Colonic mucosa (tissue), 4 donors: ENCODE data around the gene MCM5. TPM values are rescaled to one million over a fixed set of nuclear protein-coding genes. Genes with fewer than 3 reads are reported as not detected.
"Not testable (repeated sequence)": the region's sequence is repeated elsewhere in the genome, so short reads cannot be mapped to it uniquely, and the experiment has no call there.

Experiments used
- DNase-seq: peaks from one replicate; pipeline ENCODE4 v3.0.0-alpha.2; 2020
- H3K27ac ChIP-seq: fragments of 200-600 bp; one replicate; pipeline ENCODE4 v1.8.0; 2021
- H3K27me3 ChIP-seq: fragments of 200-600 bp; one replicate; pipeline ENCODE4 v1.8.0; 2021
- H3K36me3 ChIP-seq: fragments of 200-600 bp; one replicate; pipeline ENCODE4 v1.8.0; 2021
- H3K4me1 ChIP-seq: fragments of 200-600 bp; one replicate; pipeline ENCODE4 v1.8.0; 2021; ENCODE audit warnings: mild to moderate bottlenecking
- H3K4me3 ChIP-seq: fragments of 200-600 bp; one replicate; pipeline ENCODE4 v1.8.0; 2021
- H3K9ac ChIP-seq, 2 donors: one replicate each; pipeline ENCODE4 v1.7.0; 2013; ENCODE audit warnings: control low read depth in 2 of 2, low read depth in 2 of 2, low read length in 2 of 2
- H3K9me3 ChIP-seq: fragments of 200-600 bp; one replicate; pipeline ENCODE4 v1.8.0; 2021
- intact Hi-C: fragments of 100-400 bp; cut with DNase I; formaldehyde crosslinking; loops from one replicate; pipeline ENCODE4 v1.14.1; 2022
- total RNA-seq, 2 donors: library from RNA; stranded (reverse); fragmentation: NEBNext Ultra II Directional in 1 of 2; extraction: Animal tissue kit (Norgen Biotek cat#: 25700) in 1 of 2; gene quantifications; one replicate each; pipeline ENCODE4 v1.2.1, GENCODE V29; 2021
- TF ChIP-seq, protein P1 (sequence below): fragments of 200-600 bp; IDR thresholded peaks from one replicate; pipeline ENCODE4 v1.8.0; 2022; ENCODE audit warnings: antibody characterized with exemption, mild to moderate bottlenecking
- donor health status: healthy.
- donor health status: DM: no; HTN: no; CAD: no.
- donor health status: DM: no; HTN: no; CAD: no.

MCM5 gene
- total RNA-seq, 2 donors from 2014 or later = 33.0 to 120 TPM

DNA sequence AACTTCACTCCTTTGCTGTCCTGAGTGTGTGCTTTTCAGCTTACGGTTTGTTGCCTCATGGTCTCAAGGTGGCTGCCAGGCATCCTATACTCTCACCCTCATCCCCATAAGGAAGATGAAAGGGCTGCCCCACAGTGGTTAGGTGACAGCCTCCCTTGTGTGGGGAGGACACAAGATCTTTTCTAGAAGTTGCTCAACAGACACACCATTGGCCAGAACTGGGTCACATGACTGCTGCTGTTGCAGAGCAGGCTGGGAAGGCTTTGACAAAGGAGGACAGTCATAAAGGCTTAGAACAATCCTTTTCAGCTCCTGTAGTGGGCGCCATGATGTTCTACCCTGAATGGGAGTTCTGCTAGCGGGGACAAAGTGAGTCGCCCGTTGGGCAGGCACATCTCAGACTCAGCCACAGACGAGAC lies 71.0 kb downstream of the MCM5 start:
- H3K4me3 ChIP-seq = no peak overlapping the region
- intact Hi-C loops = no loop called here
- DNase-seq = no peak
- H3K9ac ChIP-seq = no peak overlapping the region
- peaks cover 7% of the 10 kb centered on the region for H3K4me1 ChIP-seq
- TF ChIP-seq, protein P1, sequence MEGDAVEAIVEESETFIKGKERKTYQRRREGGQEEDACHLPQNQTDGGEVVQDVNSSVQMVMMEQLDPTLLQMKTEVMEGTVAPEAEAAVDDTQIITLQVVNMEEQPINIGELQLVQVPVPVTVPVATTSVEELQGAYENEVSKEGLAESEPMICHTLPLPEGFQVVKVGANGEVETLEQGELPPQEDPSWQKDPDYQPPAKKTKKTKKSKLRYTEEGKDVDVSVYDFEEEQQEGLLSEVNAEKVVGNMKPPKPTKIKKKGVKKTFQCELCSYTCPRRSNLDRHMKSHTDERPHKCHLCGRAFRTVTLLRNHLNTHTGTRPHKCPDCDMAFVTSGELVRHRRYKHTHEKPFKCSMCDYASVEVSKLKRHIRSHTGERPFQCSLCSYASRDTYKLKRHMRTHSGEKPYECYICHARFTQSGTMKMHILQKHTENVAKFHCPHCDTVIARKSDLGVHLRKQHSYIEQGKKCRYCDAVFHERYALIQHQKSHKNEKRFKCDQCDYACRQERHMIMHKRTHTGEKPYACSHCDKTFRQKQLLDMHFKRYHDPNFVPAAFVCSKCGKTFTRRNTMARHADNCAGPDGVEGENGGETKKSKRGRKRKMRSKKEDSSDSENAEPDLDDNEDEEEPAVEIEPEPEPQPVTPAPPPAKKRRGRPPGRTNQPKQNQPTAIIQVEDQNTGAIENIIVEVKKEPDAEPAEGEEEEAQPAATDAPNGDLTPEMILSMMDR = no peak
- no peak overlapping the region for H3K27ac ChIP-seq
- H3K36me3 ChIP-seq = no peaks in the 10 kb centered on the region
- no peaks in the 10 kb centered on the region for H3K9me3 ChIP-seq
- no peaks in the 10 kb centered on the region for H3K27me3 ChIP-seq

DNA sequence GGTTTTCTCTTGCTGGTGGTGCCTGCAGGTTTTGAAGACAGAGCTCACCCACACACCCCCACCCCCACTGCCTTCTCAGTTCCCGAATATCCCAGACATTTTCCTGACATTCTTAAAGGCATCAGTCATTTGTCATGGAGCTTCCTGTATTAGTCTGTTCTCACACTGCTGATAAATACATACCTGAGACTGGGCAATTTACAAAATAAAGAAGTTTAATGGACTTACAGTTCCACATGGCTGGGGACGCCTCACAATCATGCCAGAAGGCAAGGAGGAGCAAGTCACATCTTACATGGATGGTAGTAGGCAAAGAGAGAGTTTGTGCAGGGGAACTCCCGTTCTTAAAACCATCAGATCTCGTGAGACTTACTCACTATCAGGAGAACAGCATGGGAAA lies 71.6 kb downstream of the MCM5 start:
- intact Hi-C loops, H3K4me3 ChIP-seq, H3K9me3 ChIP-seq, H3K4me1 ChIP-seq, H3K27me3 ChIP-seq, DNase-seq, H3K27ac ChIP-seq, H3K36me3 ChIP-seq, H3K9ac ChIP-seq: not testable (repeated sequence)

DNA sequence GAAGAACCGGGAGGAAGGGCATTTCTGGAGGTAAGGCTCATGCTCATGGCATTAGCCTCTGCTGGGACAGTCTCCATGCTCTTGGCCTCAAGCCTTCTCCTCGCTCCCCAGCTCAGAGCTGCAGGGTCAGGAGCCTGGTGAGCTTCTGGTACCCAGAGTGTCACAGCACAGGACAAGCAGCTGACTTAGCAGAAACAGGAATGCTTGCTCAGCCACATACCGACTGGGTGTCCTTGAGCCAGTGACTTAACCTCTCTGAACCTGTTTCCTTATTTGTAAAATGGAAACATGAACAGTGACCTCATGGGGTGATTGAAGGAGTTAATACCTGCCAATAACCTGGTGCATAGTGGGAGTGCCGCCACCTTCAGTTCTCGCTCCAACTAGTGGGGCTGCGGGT lies 72.5 kb downstream of the MCM5 start:
- no peak for DNase-seq
- Histone ChIP-seq H3K36me3 (no peaks in the 10 kb centered on the region), H3K9ac (no peak overlapping the region), H3K4me1 (peaks cover 6% of the 10 kb centered on the region), H3K4me3 (no peak overlapping the region), H3K27me3 (no peaks in the 10 kb centered on the region), H3K27ac (no peak overlapping the region), H3K9me3 (no peaks in the 10 kb centered on the region)
- intact Hi-C loops = no loop called here
- TF ChIP-seq, protein P1 = no peak

DNA sequence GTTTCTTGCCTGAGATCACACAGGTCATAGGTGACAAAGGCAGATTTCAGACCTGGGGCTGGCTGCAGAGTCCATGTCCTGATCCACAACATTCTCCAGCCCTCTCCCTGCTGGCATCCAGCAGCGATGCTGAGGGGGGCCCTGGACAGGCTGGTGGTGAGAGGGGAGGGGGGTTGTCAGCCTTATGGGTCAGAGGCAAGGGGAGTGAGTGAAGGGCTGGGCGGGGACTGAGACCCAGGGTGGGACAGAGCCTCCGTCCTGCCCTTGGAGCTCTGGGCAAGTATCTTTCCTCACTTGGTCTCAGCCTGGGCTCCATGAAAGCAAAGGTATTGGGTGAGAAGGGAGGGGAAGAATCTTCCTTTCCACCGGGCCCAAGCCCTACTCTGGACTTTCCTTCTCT lies 74.0 kb downstream of the MCM5 start:
- Histone ChIP-seq H3K36me3 (no peaks in the 10 kb centered on the region), H3K9ac (no peak overlapping the region), H3K27ac (no peak overlapping the region), H3K4me3 (no peak overlapping the region), H3K9me3 (no peaks in the 10 kb centered on the region), H3K4me1 (peaks cover 6% of the 10 kb centered on the region), H3K27me3 (no peaks in the 10 kb centered on the region)
- DNase-seq = no peak
- intact Hi-C loops = no loop called here
- TF ChIP-seq, protein P1 = no peak

Other genes starting within 250 kb of the MCM5 start
- gene HMGXB4, start 142.6 kb upstream of the MCM5 start, total RNA-seq = 10 to 100 TPM; 18.6 to 23.9 TPM
- gene TOM1, start 100.2 kb upstream of the MCM5 start, total RNA-seq = 10 to 100 TPM; 43.0 to 60.3 TPM
- 10 to 100 TPM; 31.0 to 50.3 TPM for gene HMOX1, start 19.0 kb upstream of the MCM5 start, total RNA-seq
- gene RASD2, start 140.7 kb downstream of the MCM5 start, total RNA-seq = 10 to 100 TPM in 1 of 2 donors, 1 to 10 TPM in 1; 4.2 to 10.2 TPM
- 1 to 10 TPM; 2.9 to 8.8 TPM for gene MB, start 217.2 kb downstream of the MCM5 start, total RNA-seq
- 10 to 100 TPM; 31.4 to 40.3 TPM for gene APOL6, start 248.3 kb downstream of the MCM5 start, total RNA-seq